HG03575 (cell line): ENCODE data around the gene DIP2C.
"Not testable (repeated sequence)": the region's sequence is repeated elsewhere in the genome, so short reads cannot be mapped to it uniquely, and the experiment has no call there.

Experiments
- ATAC-seq: cut with Tn5 transposase; IDR thresholded peaks from one replicate; pipeline ENCODE4 v1.9.1; 2021; ENCODE audit not compliant: unreplicated experiment, insufficient number of reproducible peaks, low FRiP score; ENCODE audit errors: extremely low read depth

Gene DIP2C

DNA sequence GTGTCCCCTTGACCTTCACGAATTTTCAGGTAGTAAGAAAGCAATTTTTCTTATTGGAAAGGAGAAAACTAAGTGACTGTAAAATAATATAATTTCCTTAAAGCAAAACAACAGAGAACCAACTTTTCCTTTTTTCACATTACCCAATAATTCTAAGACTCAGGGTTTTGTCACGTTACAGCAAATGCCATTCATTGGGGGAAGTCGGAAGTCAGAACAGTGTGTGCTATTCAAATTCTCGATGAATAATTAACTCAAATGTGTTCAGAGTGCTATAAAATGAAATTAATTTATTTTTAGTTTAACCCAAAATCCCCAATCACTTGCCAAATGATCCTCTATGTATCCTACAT is 40.0 kb downstream of the DIP2C start:
- no peak for ATAC-seq

DNA sequence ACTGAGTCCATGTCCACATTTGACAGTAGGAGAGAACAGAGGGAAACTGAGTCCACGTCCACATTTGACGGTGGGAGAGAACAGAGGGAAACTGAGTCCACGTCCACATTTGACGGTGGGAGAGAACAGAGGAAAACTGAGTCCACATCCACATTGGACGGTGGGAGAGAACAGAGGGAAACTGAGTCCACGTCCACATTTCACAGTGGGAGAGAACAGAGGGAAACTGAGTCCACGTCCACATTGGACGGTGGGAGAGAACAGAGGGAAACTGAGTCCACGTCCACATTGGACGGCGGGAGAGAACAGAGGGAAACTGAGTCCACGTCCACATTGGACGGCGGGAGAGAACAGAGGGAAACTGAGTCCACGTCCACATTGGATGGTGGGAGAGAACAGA is 42.4 kb downstream of the DIP2C start:
- ATAC-seq = not testable (repeated sequence)

DNA sequence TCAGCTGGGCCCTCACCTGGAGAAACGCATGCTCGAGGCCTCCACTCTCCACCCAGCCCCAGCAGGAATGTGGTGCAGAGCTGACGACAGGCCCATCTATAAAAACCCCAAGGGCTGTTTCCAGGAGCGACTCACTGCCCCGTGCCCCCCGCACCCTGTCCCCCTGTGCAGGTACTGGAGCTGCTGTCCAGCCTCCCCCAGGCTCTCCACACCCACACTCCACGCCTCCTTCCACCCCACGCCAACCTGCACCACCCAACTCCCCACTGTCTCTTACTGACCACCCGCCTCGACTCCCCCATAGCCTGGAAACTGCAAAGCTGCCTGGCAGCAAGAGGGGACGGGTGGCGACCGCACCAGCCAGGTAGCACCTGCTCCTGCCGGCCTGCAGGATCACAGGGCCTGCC is 43.3 kb downstream of the DIP2C start:
- ATAC-seq = no peak

DNA sequence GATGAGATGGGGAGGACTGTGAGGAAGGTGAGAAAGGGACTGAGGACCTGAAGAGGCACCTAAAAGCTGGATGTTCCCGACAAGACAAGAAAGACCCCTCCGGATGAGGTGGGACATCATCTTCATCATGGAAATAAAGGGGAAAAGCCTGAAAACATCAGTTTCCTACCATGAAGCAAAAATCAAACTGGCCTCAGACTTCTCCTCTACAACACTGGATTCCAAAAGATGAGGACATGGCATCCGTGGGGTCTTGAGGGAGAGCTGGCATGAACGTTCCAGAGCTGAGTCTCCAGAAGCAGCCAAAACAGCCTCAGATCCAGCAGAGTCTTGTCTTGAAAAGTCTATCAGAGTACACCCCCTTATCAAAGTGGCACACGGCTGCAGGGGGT is 44.5 kb downstream of the DIP2C start:
- no peak for ATAC-seq

DNA sequence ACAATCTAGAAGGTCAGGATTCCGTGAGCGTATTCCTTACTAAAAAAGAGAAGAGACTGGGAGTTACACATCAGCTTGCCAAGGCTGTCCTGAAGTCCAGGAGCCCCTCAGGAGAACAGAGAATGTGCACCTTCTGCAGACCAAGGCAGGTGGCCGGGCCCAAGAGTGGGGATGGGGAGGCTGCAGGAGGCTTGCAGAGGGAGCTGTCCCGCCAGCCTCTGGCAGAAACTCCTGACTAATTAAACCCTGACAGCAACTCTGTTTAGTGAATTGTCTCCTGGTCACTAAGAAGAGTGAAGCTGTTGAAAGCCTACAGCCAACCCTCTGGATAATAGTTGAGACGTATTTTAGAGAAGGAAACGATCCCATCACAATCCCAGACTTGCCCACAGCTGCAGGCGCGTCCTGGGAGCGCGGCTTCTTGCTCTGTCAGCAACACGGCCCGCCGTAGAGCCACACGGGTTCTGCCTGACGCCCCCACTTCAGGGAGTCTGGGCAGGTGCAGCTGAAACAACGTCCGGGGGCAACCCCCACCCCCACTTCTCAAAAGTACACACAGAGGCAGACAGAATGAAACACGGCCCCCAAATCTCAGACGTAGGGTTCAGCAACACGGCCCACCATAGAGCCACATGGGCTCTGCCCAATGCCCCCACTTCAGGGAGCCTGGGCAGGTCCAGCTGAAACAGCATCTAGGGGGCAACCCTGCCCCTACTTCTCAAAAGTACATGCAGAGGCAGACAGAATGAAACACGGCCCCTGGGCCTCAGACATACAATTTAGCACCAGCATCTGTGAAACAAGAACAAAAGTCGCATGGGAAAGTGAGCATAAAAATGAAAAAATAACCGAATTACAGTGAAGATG is 45.2 kb downstream of the DIP2C start:
- ATAC-seq = no peak

DNA sequence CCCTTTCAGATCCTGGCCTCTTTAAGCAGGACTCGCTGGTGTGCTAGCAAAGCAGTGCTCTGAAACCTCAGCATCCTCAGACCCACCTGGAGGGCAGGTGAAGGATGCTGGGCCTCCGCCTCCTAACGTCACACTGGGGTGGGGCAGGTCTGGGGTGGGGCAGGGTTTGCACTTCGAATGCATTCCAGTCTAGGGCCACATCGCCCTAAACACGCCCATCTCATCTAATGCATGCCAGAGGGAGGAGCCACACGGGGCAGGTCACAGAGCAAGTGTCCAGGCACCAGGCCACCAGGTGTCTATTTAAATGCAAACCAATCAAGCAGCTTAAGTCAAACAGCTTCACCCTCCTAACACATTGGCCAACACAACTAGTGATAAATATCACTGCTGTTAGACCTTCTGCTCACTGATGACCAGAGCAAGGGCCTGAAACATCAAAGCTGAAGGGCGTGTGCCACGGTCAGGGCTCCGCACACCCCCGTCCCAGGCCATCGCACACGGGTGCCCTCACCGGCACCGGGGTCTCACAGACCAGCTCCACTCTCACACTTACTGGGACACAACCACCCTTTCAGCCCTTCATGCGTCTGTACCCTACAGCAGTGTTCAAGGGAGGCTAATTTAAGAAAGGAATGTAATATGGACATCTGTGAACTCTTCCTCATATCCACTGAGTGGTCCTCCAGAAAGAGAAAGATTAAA is 47.1 kb downstream of the DIP2C start:
- no peak for ATAC-seq

DNA sequence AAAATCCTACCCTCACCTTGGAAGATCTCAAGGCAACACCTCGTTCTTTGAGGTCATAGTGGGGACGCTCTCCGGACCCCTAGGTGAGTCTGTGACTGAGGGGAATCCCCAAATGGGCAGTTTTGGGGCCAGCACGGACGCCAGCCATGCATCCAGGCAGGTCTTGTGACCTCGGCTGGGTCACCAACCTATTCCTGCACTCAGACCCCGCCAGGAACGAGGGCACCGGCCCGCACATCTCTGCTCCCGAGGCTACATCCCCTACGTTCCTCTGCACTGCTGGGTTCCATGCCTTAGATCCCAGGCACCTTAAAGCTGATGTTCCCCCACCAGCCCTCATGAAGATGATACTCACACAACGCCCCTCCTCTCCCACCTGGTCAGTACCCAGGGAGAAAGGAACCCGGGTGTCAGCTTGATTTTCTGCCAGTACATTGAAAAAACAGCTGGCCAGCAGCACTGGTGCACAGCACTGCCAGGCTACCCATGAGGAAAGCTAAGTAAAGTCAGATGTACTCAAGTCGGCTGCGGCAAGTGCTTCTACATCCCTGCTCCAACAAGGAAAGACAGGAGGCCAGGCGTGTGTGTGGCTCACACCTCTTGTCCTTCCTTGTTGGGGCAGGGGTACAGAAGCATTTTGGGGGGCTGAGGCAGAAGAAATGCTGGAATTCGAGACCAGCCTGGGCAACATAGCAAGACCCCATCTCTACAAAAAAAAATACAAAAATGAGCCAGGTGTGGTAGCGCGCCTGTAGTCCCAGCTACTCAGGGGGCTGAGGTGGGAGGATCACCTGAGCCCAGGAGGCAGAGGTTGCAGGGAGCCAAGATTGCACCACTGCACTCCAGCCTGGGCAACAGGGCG is 48.1 kb downstream of the DIP2C start:
- no peak for ATAC-seq

DNA sequence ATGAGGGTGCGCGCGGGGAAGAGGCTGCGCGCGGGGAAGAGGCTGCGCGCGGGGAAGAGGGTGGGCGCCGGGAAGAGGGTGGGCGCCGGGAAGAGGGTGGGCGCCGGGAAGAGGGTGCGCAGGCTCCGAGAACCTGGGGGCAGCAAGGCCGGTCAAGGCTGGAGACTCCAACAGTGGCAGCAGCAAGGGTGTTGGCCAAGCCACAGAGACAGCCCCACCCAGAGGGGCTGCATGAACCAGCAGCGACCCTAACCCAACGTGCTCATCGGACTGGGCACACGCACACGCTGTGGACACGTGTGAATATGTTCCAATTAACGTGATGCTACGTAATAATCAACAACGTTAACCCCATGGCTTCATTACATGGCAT is 48.8 kb downstream of the DIP2C start:
- ATAC-seq = no peak

DNA sequence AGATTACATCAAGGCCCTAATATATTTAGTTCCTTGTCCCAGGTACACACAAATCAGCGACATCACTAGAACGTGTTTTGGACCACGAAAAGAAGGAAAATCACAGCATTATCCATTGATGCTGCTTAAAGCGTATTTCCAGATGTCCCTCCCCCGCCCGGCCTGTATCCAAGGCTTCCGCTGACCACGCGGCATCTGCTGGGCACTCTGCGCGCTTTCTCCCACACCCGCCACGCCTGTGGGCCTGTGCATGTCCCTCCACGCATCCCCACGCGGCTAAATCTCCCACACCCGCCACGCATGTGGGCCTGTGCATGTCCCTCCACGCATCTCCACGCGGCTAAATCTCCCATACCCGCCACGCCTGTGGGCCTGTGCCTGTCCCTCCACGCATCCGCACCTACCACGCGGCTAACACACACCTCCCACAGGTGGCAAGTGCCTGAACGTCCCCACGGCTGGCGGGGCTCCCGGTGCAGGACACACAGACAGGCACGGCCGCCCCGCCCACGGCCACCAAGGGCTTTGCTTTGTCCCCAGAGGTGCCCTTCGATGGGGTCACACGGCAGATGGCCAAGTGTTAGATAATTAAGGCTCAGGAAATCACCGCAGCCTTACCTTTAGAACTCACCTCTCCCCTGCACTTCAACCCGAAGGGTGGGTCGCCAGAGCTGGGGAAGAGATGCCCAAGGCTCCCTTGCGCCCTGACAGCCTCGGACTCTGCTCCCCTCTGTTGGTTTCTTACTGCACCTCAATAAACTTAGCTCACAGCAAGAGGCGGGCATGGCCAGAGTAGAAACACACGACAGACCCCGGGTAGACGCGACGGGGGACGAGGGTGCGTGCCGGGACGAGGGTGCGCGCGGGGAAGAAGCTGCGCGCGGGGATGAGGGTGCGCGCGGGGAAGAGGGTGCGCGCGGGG is 49.5 kb downstream of the DIP2C start:
- no peak for ATAC-seq

DNA sequence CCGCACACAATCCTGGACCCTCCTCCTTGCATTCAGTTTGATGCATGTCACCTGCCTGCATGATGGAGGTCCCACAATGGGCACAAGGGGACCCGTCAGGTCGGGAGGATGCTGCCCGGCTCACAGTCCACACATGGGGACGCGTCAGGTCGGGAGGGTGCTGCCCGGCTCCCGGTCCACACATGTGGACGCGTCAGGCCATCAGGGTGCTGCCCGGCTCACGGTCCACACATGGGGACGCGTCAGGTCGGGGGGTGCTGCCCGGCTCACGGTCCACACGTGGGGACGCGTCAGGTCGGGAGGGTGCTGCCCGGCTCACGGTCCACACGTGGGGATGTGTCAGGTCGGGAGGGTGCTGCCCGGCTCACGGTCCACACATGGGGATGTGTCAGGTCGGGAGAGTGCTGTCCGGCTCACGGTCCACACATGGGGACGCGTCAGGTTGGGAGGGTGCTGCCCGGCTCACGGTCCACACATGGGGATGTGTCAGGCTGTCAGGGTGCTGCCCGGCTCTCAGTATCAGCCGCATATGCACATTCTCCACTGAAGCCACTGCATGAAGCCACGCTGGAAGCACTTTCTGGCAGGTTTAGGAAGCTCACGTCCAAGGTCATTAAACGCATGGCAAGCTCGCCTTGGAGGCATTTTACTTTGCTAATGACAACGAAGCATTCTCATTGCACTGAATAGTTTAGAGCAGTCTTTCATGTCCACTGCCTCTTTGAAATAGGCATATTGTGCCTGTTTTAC is 50.3 kb downstream of the DIP2C start:
- no peak for ATAC-seq

DNA sequence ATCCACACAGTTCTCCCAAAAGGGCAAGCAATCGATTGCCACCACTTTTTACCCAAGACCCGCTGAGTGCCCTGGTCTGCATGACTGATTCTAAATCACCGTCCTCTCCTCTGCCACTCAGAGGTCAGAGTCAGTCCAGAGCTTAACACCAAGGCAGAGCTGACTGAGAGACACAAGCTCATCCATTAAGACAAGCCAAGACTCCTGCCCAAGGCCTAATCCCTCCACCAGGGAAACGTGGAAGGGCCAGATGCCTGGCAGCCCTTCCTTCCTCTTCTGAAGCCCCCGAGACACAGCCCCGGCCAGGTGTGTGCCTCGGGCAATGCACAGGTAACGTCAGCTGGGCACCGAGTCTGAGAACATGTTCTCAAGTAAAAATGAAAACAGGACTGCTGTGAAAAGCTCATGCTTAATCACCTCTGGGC is 51.7 kb downstream of the DIP2C start:
- no peak for ATAC-seq

DNA sequence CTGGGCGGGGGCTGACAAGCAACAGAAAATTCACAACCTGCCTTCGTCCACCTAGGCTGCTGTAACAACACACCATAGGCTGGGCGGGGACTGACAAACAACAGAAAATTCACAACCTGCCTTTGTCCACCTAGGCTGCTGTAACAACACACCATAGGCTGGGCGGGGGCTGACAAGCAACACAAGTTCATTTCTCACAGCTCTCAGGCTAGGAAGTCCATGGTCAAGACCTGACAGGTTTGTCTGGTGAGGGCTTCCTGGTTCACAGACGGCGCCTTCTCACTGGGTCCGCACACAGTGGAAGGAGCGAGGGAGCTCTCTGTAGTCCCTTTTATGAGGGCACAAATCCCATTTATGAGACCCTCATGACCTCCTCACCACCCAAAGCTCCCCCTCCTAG is 52.2 kb downstream of the DIP2C start:
- ATAC-seq = no peak

DNA sequence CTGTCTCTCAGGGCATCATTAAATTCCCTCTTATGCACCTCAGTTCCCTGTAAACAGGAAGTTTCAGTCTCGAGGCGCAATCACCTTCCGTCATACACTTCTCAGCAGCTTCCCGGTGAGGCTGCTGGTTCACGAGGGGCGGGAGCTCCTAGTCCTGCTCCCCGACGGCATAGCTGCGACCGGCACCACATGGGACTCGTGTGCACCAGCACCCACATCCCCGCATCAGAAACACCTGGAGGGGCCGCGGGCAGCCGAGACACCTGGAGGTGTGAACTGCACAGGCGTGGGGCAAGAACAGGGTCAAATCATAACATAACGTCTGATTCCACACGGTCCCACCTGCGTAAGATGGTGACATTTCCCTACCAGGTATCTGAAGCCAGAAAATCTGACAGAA is 52.7 kb downstream of the DIP2C start:
- ATAC-seq = no peak

DNA sequence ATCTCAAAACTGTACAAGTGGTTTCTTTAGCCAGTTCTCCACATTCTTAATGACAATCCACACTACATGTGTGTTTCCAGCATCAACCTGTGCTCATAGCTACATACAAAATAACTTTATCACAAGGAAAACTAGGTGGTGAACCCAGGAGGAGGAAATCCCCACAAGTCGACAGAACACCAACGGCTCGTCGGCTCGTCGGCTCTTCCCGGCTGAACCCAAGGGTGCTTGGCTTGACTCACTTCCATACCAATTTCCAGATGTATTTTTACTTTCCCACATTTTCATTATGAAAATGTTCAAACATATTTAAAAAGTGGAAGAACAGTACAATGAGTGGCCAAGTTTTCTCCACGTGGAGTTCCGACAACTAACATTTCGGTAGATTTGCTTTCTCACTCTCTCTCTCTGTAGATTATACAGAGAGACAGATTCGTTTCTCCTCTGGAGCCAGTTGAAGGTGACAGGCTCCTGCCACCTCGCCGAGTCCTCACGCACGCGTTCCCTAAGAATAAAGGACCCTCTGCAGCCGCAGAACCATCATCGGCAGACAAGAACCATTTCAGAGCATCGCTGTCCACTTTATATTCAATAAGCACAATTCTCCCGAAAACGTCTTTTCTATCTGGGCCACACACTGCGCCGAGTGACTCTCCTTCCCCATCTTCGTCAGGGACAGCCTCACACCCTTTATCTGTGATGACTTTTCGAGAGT is 53.3 kb downstream of the DIP2C start:
- no peak for ATAC-seq

DNA sequence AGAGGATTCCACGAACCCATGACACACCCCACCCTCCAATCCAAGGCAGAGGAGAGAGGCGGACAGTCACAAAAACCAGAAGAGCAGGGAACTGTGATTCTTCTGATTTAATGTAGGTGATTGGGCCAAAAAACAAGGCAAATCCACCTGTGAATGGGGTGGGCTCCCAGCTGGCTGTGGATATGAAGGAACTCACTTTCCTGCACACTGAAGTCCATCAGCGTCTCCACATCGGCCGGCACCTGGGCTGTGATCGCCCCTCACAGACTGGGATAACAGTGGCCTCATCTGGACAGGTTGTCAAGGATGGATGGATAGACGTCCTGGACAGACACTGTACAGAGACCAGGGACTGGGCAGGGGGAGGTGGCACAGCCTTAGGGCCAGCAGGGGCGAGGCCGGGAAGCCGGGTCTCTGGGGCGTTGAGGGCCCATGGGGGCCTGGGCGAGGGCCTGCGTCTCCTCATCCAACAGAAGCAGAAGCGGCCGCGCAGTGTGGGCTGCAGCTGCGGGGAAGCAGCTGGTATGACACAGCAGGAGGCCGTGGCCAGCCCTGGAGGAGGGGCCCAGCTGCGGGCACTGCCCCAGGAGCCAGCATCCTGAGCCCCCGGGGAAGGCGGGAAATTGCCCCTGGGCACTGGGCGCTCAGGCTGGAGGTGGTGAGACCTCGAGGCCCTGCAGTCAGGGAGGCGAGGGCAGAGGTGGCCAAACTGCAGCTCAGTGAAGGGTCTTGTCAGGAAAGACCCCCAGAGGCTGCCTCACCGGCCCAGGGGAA is 54.2 kb downstream of the DIP2C start:
- no peak for ATAC-seq

DNA sequence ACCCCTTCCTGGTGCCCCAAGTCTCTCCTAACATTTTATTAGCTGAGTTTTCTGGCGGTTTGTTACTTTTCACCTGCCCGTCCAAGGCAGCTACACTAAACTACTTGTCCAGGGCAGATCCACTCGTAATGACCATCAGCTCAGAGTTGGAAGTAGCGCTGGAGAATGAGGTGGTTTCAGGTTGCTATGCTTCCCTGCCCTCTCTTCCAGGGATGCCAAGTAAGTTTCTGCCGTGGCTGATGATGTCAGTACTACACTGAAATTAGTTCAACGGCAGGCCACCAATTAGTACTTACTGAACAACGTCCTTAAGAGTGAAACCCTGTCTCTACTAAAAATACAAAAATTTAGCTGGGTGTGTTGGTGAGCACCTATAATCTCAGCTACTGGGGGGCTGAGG is 55.2 kb downstream of the DIP2C start:
- no peak for ATAC-seq
